Femur (tissue), 1 donor: Measurements from ENCODE around the gene PLCB1.
"Not testable (repeated sequence)": the region's sequence is repeated elsewhere in the genome, so short reads cannot be mapped to it uniquely, and the experiment has no call there.

Source experiments
- DNase-seq: peaks from one replicate; pipeline ENCODE4 v3.0.0-alpha.2; 2017

Gene PLCB1

GRCh38 chr20:8156235-8157079, 24.4 kb downstream of the PLCB1 start:
- no peak for DNase-seq

GRCh38 chr20:8159217-8159616, 27.2 kb downstream of the PLCB1 start:
- DNase-seq, result not testable (repeated sequence)

- DNase-seq, result no peak
These were observed 29.4 kb downstream of the PLCB1 start for GRCh38 chr20:8161264-8162071.

- DNase-seq, result no peak
These were observed 30.5 kb downstream of the PLCB1 start for GRCh38 chr20:8162610-8163009.

- no peak for DNase-seq
These were observed 31.5 kb downstream of the PLCB1 start for GRCh38 chr20:8163543-8163942.

GRCh38 chr20:8166730-8167129, 34.7 kb downstream of the PLCB1 start:
- no peak for DNase-seq

- DNase-seq, result no peak
These were observed 36.8 kb downstream of the PLCB1 start for GRCh38 chr20:8168785-8169288.

- DNase-seq, result no peak
These were observed 38.9 kb downstream of the PLCB1 start for GRCh38 chr20:8170921-8171320.

- DNase-seq, result no peak
These were observed 40.1 kb downstream of the PLCB1 start for GRCh38 chr20:8172191-8172590.

- DNase-seq, result no peak
These were observed 43.9 kb downstream of the PLCB1 start for GRCh38 chr20:8175741-8176675.

- no peak for DNase-seq
These were observed 51.5 kb downstream of the PLCB1 start for GRCh38 chr20:8183526-8183925.

- DNase-seq, result no peak
These were observed 55.7 kb downstream of the PLCB1 start for GRCh38 chr20:8187740-8188139.

GRCh38 chr20:8190043-8190880, 58.2 kb downstream of the PLCB1 start:
- no peak for DNase-seq

GRCh38 chr20:8194721-8195120, 62.7 kb downstream of the PLCB1 start:
- no peak for DNase-seq

- DNase-seq, result no peak
These were observed 64.0 kb downstream of the PLCB1 start for GRCh38 chr20:8196096-8196495.

GRCh38 chr20:8200220-8200619, 68.2 kb downstream of the PLCB1 start:
- DNase-seq, result no peak

- DNase-seq, result no peak
These were observed 71.3 kb downstream of the PLCB1 start for GRCh38 chr20:8203366-8203765.

GRCh38 chr20:8205996-8206395, 73.9 kb downstream of the PLCB1 start:
- no peak for DNase-seq

GRCh38 chr20:8208226-8208625, 76.2 kb downstream of the PLCB1 start:
- DNase-seq, result no peak

- DNase-seq, result no peak
These were observed 77.0 kb downstream of the PLCB1 start for GRCh38 chr20:8209061-8209460.

- DNase-seq, result no peak
These were observed 78.7 kb downstream of the PLCB1 start for GRCh38 chr20:8210749-8211148.

GRCh38 chr20:8212286-8212685, 80.2 kb downstream of the PLCB1 start:
- DNase-seq, result no peak
